GM12878 (cell line): ENCODE data around the gene TMEM208. TPM values are rescaled to one million over a fixed set of nuclear protein-coding genes. Genes with fewer than 3 reads are reported as not detected.

Experiments
- ATAC-seq: fragments of 200-7000 bp; cut with Tn5 transposase; 3 replicates; pipeline ENCODE4 v1.9.1; 2020; ENCODE audit warnings: mild to moderate bottlenecking, moderate library complexity
- BruUV-seq: library from RNA; stranded (reverse); fragments of 400-500 nt; replicated peaks from 2 replicates; lab custom pipeline; 2021; lab: Mats Ljungman, UMichigan
- CTCF ChIA-PET: fragments of 300-600 bp; sonication (Branson Sonifier 250); formaldehyde crosslinking; extraction: SDS; loops from one replicate; lab custom pipeline; 2021; ENCODE audit warnings: inconsistent platforms; lab: Yijun Ruan, JAX
- POLR2A ChIA-PET: fragments of 350-600 bp; formaldehyde crosslinking; extraction: SDS; loops from one replicate; lab custom pipeline; 2021; ENCODE audit warnings: inconsistent platforms; lab: Charles Lee
- RAD21 ChIA-PET: fragments of 300-600 bp; sonication (Branson Sonifier 250); formaldehyde crosslinking; loops from one replicate; lab custom pipeline; 2023; ENCODE audit warnings: antibody characterized with exemption; ENCODE audit not compliant: unreplicated experiment; lab: Charles Lee
- SMC1A ChIA-PET: fragments of 300-600 bp; sonication (Branson Sonifier 250); formaldehyde crosslinking; loops from one replicate; lab custom pipeline; 2023; ENCODE audit not compliant: unreplicated experiment, uncharacterized antibody; lab: Charles Lee
- DNase-seq: peaks from one replicate; pipeline ENCODE4 v3.0.0-alpha.2; 2011; ENCODE audit warnings: low read depth, low spot score
- FAIRE-seq: peaks from 3 replicates; lab custom pipeline; 2011; peaks lifted over from hg19 to GRCh38; lab: Jason Lieb, UNC
- H2AFZ ChIP-seq: 2 replicates; pipeline ENCODE4 v1.6.0; 2011; ENCODE audit warnings: low read depth, low read length, control low read depth; ENCODE audit not compliant: control insufficient read depth
- H3K27ac ChIP-seq: 2 replicates; pipeline ENCODE4 v1.5.1; 2011; ENCODE audit warnings: control low read depth; ENCODE audit not compliant: control insufficient read depth, insufficient read depth
- H3K27me3 ChIP-seq, 2 experiments: replicated peaks in 1 of 2; 2 replicates each; pipeline versions ENCODE4 v1.6.0 to v1.6.1; 2011; ENCODE audit warnings: low read length in 1 of 2; ENCODE audit not compliant: control insufficient read depth in 2 of 2, insufficient read depth in 2 of 2
- H3K36me3 ChIP-seq, 2 experiments: 2 replicates each; pipeline ENCODE4 v1.5.1; 2011; ENCODE audit warnings: low read length in 1 of 2; ENCODE audit not compliant: control insufficient read depth in 2 of 2, insufficient read depth in 2 of 2
- H3K4me1 ChIP-seq: 2 replicates; pipeline ENCODE4 v1.6.1; 2011; ENCODE audit warnings: mild to moderate bottlenecking, low read length, moderate library complexity, mixed read lengths; ENCODE audit not compliant: control insufficient read depth, insufficient read depth
- H3K4me2 ChIP-seq: 2 replicates; pipeline ENCODE4 v1.6.0; 2011; ENCODE audit warnings: control low read depth; ENCODE audit not compliant: control insufficient read depth, insufficient read depth
- H3K4me3 ChIP-seq: fragments of 200-600 bp; sonication (generic); 2 replicates; pipeline ENCODE4 v1.5.1; 2016
- H3K79me2 ChIP-seq: 2 replicates; pipeline ENCODE4 v1.6.0; 2011; ENCODE audit warnings: low read length; ENCODE audit not compliant: control insufficient read depth, insufficient read depth
- H3K9ac ChIP-seq: 2 replicates; pipeline ENCODE4 v1.8.0; 2011; ENCODE audit warnings: low read length, control low read depth, mixed read lengths; ENCODE audit not compliant: control insufficient read depth, insufficient read depth
- H3K9me3 ChIP-seq: replicated peaks from 3 replicates; pipeline ENCODE4 v1.5.1; 2011; ENCODE audit warnings: mild to moderate bottlenecking, low read length; ENCODE audit not compliant: control insufficient read depth, insufficient read depth
- H4K20me1 ChIP-seq: 2 replicates; pipeline ENCODE4 v1.6.0; 2011; ENCODE audit not compliant: control insufficient read depth, insufficient read depth
- ATF7 ChIP-seq: fragments of 450-650 bp; IDR thresholded peaks from 2 replicates; pipeline ENCODE4 v1.6.1; 2016; ENCODE audit warnings: low read depth, mild to moderate bottlenecking
- CBX3 ChIP-seq: fragments of 200-600 bp; sonication (generic); IDR thresholded peaks from 2 replicates; pipeline ENCODE4 v1.6.1; 2016; ENCODE audit warnings: low read depth, borderline replicate concordance
- CREM ChIP-seq: IDR thresholded peaks from 2 replicates; pipeline ENCODE4 v1.6.1; 2014; ENCODE audit warnings: antibody characterized with exemption, low read depth
- EGR1 ChIP-seq, 2 experiments: IDR thresholded peaks; 1 replicate in 1 of 2; 2 replicates in 1 of 2; pipeline ENCODE4 v1.6.1; 2011 to 2012; ENCODE audit warnings: low read depth in 2 of 2, low read length in 2 of 2, borderline replicate concordance in 1 of 2, mild to moderate bottlenecking in 1 of 2, moderate library complexity in 1 of 2
- ESRRA ChIP-seq: IDR thresholded peaks from 2 replicates; pipeline ENCODE4 v1.6.1; 2012; ENCODE audit warnings: mild to moderate bottlenecking, low read length, improper control_type of control experiment
- FOS ChIP-seq: IDR thresholded peaks from 3 replicates; pipeline ENCODE4 v1.6.1; 2011; ENCODE audit warnings: borderline replicate concordance; ENCODE audit not compliant: insufficient read length; ENCODE audit errors: extremely low read depth
- GATAD2B ChIP-seq: fragments of 450-650 bp; conservative IDR thresholded peaks from 2 replicates; pipeline ENCODE4 v1.6.1; 2017; ENCODE audit warnings: low read depth, mild to moderate bottlenecking, moderate library complexity
- KAT2A ChIP-seq: conservative IDR thresholded peaks from 2 replicates; pipeline ENCODE4 v1.6.1; 2011; ENCODE audit warnings: low read depth, low read length; ENCODE audit not compliant: control insufficient read depth
- NFYA ChIP-seq: IDR thresholded peaks from 2 replicates; pipeline ENCODE4 v1.6.1; 2011; ENCODE audit warnings: low read depth, mild to moderate bottlenecking, low read length, improper control_type of control experiment, borderline replicate concordance
- PAX8 ChIP-seq: fragments of 450-650 bp; IDR thresholded peaks from 2 replicates; pipeline ENCODE4 v1.6.1; 2017; ENCODE audit warnings: mild to moderate bottlenecking, moderate library complexity
- POLR2AphosphoS2 ChIP-seq: IDR thresholded peaks from 2 replicates; pipeline ENCODE4 v1.6.1; 2011; ENCODE audit warnings: low read depth, mild to moderate bottlenecking, low read length, improper control_type of control experiment, moderate library complexity
- POU2F2 ChIP-seq: IDR thresholded peaks from 3 replicates; pipeline ENCODE4 v1.6.1; 2011; ENCODE audit warnings: low read depth, mild to moderate bottlenecking, low read length, borderline replicate concordance
- SUZ12 ChIP-seq: fragments of 200-600 bp; sonication (generic); IDR thresholded peaks from one replicate; pipeline ENCODE4 v1.6.1; 2018; ENCODE audit warnings: antibody characterized with exemption, mild to moderate bottlenecking; ENCODE audit not compliant: unreplicated experiment
- ZNF217 ChIP-seq: fragments of 450-650 bp; IDR thresholded peaks from 2 replicates; pipeline ENCODE4 v1.6.1; 2017; ENCODE audit warnings: antibody characterized with exemption, mild to moderate bottlenecking
- WGBS: methylation state at CpG from one replicate; pipeline ENCODE4 v1.1.6; 2016; ENCODE audit warnings: low lambda C conversion rate; ENCODE audit not compliant: insufficient replicate concordance, insufficient coverage; ENCODE audit errors: missing lambda C conversion rate; 5-methylcytosine and 5-hydroxymethylcytosine counted together
- in situ Hi-C: fragments of 300-500 bp; cut with MboI; formaldehyde crosslinking; loops from 9 replicates; pipeline ENCODE4 v1.14.3; 2018; ENCODE audit warnings: mixed read lengths
- intact Hi-C: fragments of 100-400 bp; cut with micrococcal nuclease; formaldehyde crosslinking; loops from one replicate; pipeline ENCODE4 v1.14.2; 2022; ENCODE audit not compliant: unreplicated experiment
- polyA plus RNA-seq, 11 experiments: library from polyadenylated mRNA; depleted of rRNA in 4 of 11; unstranded in 6 of 11; stranded (reverse) in 5 of 11; fragments of >200 nt; fragmentation: Nextera tagmentation in 4 of 11; fragmentation: Illumina TruSeq in 1 of 11; extraction: Ambion mirVana in 4 of 11; extraction: Trizol in 1 of 11; gene quantifications; 1 replicate in 1 of 11; 2 replicates in 10 of 11; pipeline versions ENCODE4 v1.2.1 to v1.2.3, GENCODE V29; 2011 to 2016; ENCODE audit warnings: inconsistent platforms in 2 of 11, missing spikeins in 2 of 11, low read depth in 1 of 11
- total RNA-seq, 4 experiments: library from RNA; depleted of rRNA in 3 of 4; stranded (reverse); fragments of >200 nt in 3 of 4; fragmentation: Illumina TruSeq in 1 of 4; extraction: Trizol in 1 of 4; gene quantifications; 2 replicates each; pipeline versions ENCODE4 v1.2.1 to v1.2.3, GENCODE V29; 2013 to 2021
- TF ChIP-seq, protein P1 (sequence below): fragments of 150-350 bp; IDR thresholded peaks from 2 replicates; pipeline ENCODE4 v1.6.1; 2014; ENCODE audit warnings: mild to moderate bottlenecking, low read depth, low read length
- TF ChIP-seq, protein P2 (sequence below): fragments of 450-650 bp; IDR thresholded peaks from 2 replicates; pipeline ENCODE4 v1.6.1; 2014; ENCODE audit warnings: mild to moderate bottlenecking
- TF ChIP-seq, protein P3 (sequence below): fragments of 150-350 bp; IDR thresholded peaks from 2 replicates; pipeline ENCODE4 v1.6.1; 2016; ENCODE audit warnings: low read depth, low read length

Gene TMEM208
- total and polyA plus RNA-seq, 10 of the 15 experiments (the other 5 are each of a cell fraction or from before 2014, with no cell fraction given) = 34.1 to 244 (median 54.1) TPM

DNA sequence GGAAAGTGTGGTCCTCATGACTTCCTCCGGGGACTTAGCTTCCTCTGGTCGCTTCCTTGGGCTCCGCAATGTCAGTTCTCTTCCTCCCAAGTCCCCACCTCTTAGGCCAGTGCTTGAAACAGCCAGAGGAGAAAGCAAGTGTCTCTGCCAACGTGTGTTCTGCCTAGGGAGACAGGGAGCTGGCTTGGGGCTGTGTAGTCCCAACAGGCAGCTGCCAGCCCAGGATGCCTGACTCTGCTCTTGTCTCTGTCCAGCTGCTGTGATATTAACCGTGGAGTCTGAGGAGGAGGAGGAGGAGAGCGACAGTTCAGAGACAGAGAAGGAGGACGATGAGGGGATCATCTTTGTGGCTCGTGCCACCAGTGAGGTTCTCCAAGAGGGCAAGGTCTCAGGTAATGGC is 38.9 kb downstream of the TMEM208 start:
- no peak for FAIRE-seq

More for the DNA sequence above, 38.9 kb downstream of the TMEM208 start:
- 76% methylated on average over 7 of the region's 8 CpGs for WGBS
- ChIA-PET RAD21 (no interaction called here), SMC1A (interaction anchor here (1.0 to 1.1 kb wide), 2 partner anchors 12 to 73 kb away, joined by 3 to 5 read pairs; no protein-coding TSS in a partner anchor), POLR2A (no interaction called here), CTCF (interaction anchor here (0.6 to 1.4 kb wide), 7 partner anchors 13 to 191 kb away, joined by 3 to 4 read pairs (median 3); no protein-coding TSS in a partner anchor)
- DNase-seq = no peak
- H3K27ac ChIP-seq = no peak overlapping the region
- in situ Hi-C loops = no loop called here
- intact Hi-C loops = no loop called here
- no peaks in the 10 kb centered on the region for H3K9me3 ChIP-seq
- no peaks in the 10 kb centered on the region for H3K27me3 ChIP-seq
- H3K4me2 ChIP-seq = no peak overlapping the region
- H3K4me1 ChIP-seq = no peaks in the 10 kb centered on the region
- no peaks in the 10 kb centered on the region for H3K36me3 ChIP-seq
- no peak for ATAC-seq
- H3K9ac ChIP-seq = no peak overlapping the region
- TF ChIP-seq GATAD2B = no peak
- TF ChIP-seq ZNF217 = no peak
- TF ChIP-seq POLR2AphosphoS2 = no peak
- TF ChIP-seq SUZ12 = no peak
- TF ChIP-seq, protein P1, sequence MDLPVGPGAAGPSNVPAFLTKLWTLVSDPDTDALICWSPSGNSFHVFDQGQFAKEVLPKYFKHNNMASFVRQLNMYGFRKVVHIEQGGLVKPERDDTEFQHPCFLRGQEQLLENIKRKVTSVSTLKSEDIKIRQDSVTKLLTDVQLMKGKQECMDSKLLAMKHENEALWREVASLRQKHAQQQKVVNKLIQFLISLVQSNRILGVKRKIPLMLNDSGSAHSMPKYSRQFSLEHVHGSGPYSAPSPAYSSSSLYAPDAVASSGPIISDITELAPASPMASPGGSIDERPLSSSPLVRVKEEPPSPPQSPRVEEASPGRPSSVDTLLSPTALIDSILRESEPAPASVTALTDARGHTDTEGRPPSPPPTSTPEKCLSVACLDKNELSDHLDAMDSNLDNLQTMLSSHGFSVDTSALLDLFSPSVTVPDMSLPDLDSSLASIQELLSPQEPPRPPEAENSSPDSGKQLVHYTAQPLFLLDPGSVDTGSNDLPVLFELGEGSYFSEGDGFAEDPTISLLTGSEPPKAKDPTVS = no peak
- no peak for TF ChIP-seq KAT2A
- TF ChIP-seq FOS = no peak
- TF ChIP-seq CBX3 = no peak
- no peak for TF ChIP-seq CREM
- TF ChIP-seq, protein P2, sequence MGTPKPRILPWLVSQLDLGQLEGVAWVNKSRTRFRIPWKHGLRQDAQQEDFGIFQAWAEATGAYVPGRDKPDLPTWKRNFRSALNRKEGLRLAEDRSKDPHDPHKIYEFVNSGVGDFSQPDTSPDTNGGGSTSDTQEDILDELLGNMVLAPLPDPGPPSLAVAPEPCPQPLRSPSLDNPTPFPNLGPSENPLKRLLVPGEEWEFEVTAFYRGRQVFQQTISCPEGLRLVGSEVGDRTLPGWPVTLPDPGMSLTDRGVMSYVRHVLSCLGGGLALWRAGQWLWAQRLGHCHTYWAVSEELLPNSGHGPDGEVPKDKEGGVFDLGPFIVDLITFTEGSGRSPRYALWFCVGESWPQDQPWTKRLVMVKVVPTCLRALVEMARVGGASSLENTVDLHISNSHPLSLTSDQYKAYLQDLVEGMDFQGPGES = no peak
- no peak for TF ChIP-seq NFYA
- TF ChIP-seq POU2F2 = no peak
- TF ChIP-seq PAX8 = no peak
- no peak for TF ChIP-seq ATF7
- TF ChIP-seq, protein P3, sequence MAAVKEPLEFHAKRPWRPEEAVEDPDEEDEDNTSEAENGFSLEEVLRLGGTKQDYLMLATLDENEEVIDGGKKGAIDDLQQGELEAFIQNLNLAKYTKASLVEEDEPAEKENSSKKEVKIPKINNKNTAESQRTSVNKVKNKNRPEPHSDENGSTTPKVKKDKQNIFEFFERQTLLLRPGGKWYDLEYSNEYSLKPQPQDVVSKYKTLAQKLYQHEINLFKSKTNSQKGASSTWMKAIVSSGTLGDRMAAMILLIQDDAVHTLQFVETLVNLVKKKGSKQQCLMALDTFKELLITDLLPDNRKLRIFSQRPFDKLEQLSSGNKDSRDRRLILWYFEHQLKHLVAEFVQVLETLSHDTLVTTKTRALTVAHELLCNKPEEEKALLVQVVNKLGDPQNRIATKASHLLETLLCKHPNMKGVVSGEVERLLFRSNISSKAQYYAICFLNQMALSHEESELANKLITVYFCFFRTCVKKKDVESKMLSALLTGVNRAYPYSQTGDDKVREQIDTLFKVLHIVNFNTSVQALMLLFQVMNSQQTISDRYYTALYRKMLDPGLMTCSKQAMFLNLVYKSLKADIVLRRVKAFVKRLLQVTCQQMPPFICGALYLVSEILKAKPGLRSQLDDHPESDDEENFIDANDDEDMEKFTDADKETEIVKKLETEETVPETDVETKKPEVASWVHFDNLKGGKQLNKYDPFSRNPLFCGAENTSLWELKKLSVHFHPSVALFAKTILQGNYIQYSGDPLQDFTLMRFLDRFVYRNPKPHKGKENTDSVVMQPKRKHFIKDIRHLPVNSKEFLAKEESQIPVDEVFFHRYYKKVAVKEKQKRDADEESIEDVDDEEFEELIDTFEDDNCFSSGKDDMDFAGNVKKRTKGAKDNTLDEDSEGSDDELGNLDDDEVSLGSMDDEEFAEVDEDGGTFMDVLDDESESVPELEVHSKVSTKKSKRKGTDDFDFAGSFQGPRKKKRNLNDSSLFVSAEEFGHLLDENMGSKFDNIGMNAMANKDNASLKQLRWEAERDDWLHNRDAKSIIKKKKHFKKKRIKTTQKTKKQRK = no peak
- TF ChIP-seq ESRRA = no peak
- no peak for TF ChIP-seq EGR1 (IDR thresholded peaks at IDR 0.05; ENCODE audit: borderline replicate concordance in 1 of 2, low read depth in 2 of 2, low read length in 2 of 2)
- no TSS peak for BruUV-seq
- no peak overlapping the region for H3K4me3 ChIP-seq
- H3K79me2 ChIP-seq = no peaks in the 10 kb centered on the region
- no peak overlapping the region for H2AFZ ChIP-seq
- no peaks in the 10 kb centered on the region for H4K20me1 ChIP-seq
